Activated T-cell treated with anti-CD3 and anti-CD28 coated beads for 48 hours (primary cell): ENCODE measurements around the gene RNF175.

Source experiments
- DNase-seq: peaks from one replicate; pipeline ENCODE4 v3.0.0-alpha.2; 2020; ENCODE audit warnings: low read depth

The RNF175 gene

GRCh38 chr4:153745651-153746050 is 14.2 kb downstream of the RNF175 start:
- DNase-seq, result no peak

- no peak for DNase-seq
Measured at GRCh38 chr4:153741541-153741940, 18.3 kb downstream of the RNF175 start.

- DNase-seq, result no peak
Measured at GRCh38 chr4:153735906-153736461, 23.8 kb downstream of the RNF175 start.

DNA sequence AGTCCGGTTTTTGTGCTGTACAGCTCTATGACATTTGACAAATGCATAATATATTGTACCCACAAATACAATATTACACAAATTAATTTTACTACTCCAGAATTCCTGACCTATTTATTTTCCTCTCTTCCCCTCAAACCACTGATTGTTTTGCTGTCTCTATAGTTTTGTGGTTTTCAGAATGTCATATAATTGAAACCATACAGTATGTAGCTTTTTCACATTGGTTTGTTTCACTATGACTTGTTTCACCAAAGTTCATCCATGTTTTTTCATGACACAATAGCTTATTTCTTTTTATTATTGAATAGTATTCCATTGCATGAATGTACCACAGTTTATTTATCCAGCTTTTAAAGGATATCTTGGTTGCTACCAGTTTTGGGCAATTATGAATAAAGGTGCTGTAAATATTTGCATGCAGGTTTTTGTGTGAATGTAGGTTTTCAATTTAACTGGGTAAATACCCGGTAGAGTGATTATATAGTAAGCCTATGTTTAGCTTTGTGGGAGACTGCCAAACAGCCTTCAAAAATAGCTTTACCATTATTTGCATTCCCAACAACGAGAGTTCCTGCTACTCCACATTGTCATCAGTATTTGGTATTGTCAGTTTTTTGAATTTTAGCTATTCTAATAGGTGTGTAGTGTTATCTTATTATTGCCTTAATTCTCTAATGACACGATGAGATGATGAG is 25.9 kb downstream of the RNF175 start:
- no peak for DNase-seq

GRCh38 chr4:153731239-153731638 is 28.6 kb downstream of the RNF175 start:
- DNase-seq, result no peak

- DNase-seq, result no peak
Measured at GRCh38 chr4:153729895-153730294, 29.9 kb downstream of the RNF175 start.

DNA sequence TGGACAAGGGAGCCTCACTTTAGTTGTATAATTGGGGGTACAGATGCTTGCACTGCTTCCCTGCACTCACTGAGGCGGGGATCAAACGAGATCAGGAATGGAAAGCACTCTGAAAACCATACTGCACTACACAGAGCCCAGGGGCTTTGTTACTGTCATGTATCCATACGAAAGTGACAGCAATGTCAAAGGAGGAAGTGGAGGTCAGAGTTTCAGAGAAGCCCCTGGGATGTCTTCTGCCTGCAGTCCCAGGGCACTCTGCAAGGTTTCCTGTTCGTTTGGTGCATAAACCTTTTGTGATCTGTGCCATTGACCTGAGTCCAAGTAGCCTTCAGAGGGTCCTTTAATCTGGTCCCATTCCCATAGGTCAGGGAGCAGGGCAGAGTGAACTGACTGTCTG is 31.2 kb downstream of the RNF175 start:
- no peak for DNase-seq

- no peak for DNase-seq
Measured at GRCh38 chr4:153728151-153728550, 31.7 kb downstream of the RNF175 start.

- no peak for DNase-seq
Measured at GRCh38 chr4:153725831-153726154, 34.0 kb downstream of the RNF175 start.

GRCh38 chr4:153725136-153725830 is 34.5 kb downstream of the RNF175 start:
- DNase-seq, result no peak

GRCh38 chr4:153724606-153725005 is 35.2 kb downstream of the RNF175 start:
- no peak for DNase-seq

- DNase-seq, result no peak
Measured at GRCh38 chr4:153722036-153722435, 37.8 kb downstream of the RNF175 start.

GRCh38 chr4:153713866-153714646 is 45.8 kb downstream of the RNF175 start:
- DNase-seq, result no peak

DNA sequence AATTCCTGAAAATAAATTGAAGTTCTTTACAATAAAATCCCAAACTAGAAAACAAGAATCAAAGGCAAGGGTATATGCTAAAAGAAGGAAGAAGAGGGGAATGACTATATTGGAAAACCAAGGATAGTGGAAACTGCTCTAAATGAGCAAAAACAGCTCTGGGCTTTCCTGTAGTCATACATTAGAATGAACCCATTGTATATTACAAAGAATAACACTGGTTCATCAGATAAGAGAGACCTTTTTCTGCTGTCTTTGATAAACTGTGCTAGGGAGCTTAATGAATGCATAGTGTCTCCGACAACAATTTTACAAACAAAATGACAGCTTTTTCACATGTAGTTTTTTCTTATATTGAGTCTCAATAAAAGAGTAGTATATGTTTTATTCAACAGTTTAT is 49.1 kb downstream of the RNF175 start:
- no peak for DNase-seq

DNA sequence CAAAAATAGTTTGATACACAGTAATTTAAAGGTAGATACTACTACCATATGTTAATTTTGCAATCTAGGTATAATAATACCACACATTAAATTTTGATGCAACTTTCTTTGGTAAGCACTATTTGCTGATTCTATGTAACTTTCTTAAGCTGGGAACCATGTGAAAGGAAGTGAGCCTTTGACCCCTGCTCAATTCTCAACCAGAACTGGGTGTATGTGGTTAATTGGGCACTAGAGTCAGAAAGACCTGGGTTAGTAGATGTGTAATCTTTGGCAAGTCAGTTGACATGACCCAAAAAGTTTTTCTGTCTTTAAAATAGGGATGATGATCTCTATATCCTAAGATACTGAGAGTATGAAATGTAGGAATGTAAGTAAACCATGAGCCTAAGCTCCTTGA is 53.3 kb downstream of the RNF175 start:
- no peak for DNase-seq

DNA sequence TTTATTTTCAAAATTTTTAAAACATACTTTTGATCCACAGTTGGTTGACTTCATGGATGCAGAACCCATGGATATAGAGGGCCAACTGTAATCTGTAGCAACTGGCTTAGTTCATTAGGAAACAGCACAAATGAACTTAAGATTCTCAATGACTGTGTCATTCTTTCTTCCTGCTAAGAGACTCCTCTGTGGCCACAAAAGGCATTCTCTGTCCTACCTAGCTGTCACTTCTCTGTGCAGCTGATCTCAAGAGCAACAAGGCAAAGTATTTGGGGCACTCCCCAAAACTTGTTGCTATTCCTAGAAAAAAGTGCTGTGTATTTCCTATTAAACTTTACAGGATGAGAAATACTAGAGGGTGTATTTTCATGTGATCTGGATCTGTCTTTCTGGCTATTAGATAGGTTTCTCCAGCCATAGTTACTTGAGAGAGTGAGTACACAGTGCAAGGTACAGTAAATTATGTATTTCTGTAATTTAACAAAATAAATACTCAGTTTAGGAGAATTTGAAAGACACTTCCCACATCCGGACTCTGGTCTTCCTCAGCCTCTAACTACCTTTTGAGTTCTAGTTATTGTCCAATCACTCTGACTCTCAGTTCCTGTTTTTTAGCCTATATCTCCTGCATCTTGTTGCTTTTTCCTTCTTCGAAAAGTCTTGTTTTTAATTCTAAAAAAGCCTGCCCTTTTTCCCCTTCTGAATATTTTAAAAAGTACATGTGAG is 53.9 kb downstream of the RNF175 start:
- no peak for DNase-seq

- no peak for DNase-seq
Measured at GRCh38 chr4:153704522-153704921, 55.3 kb downstream of the RNF175 start.

- DNase-seq, result peak; percentile 1
Measured at GRCh38 chr4:153684971-153685371, 74.9 kb downstream of the RNF175 start.

- peak; percentile 55 for DNase-seq
Measured at GRCh38 chr4:153684182-153684970, 75.4 kb downstream of the RNF175 start, which contains the start of gene TLR2. TLR2 (plus strand) TSS chr4:153684280; CDS start chr4:153702908, 18,628 bp downstream.

DNA sequence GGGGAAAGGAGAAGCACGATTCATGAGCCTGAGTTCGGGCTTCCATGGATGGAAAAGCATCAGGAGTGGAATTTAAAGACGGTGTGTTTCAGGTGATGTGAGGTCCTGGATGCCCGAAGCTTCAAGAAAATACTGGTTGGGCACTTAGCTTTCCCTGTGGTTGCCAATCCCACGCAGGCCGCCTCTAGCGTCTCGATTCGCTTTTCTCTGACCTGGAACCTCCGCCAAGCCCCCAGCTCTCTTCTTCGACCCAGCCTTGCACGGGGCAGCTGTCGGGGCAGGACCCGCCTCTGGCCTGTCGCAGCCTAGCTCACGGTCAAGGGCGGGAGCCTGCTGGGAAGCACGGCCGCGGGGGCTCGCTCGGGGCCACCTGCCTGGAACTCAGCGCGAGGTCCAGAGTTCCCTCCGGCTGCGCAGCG is 76.1 kb downstream of the RNF175 start:
- no peak for DNase-seq

GRCh38 chr4:153679486-153679885 is 80.3 kb downstream of the RNF175 start:
- no peak for DNase-seq
